ENCODE measurements around the gene PTPRG.
A peak's percentile ranks its signal among the peaks of the same experiment; 100 is the strongest.

PTPRG gene

DNA sequence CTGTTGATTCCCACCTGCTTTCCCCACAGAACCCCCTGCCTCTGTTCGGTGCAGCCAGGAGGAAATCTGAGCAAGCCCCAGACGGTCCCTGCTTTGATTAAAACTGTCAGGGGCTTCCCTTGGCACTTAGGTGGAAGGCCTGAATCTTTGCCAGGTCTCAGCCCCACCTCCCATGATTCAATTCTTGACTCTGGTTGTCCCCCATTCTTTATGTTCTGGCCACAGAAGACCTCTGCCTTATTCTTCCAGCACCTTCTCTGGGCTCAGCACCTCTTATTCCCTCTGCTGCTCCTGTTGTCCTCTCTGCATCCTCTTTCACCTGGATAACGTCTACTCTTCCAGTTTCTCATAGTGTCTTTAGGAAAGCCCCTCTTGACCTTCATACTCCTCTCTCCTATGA is 349.4 kb downstream of the PTPRG start:
- no peak overlapping the region for H3K4me3 ChIP-seq (ENCODE audit: control insufficient read depth, low read depth, low read length)
- TF ChIP-seq, protein P1, sequence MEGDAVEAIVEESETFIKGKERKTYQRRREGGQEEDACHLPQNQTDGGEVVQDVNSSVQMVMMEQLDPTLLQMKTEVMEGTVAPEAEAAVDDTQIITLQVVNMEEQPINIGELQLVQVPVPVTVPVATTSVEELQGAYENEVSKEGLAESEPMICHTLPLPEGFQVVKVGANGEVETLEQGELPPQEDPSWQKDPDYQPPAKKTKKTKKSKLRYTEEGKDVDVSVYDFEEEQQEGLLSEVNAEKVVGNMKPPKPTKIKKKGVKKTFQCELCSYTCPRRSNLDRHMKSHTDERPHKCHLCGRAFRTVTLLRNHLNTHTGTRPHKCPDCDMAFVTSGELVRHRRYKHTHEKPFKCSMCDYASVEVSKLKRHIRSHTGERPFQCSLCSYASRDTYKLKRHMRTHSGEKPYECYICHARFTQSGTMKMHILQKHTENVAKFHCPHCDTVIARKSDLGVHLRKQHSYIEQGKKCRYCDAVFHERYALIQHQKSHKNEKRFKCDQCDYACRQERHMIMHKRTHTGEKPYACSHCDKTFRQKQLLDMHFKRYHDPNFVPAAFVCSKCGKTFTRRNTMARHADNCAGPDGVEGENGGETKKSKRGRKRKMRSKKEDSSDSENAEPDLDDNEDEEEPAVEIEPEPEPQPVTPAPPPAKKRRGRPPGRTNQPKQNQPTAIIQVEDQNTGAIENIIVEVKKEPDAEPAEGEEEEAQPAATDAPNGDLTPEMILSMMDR (conservative IDR thresholded peaks at IDR 0.05; ENCODE audit: control insufficient read depth, insufficient read depth, low read depth, low read length) = no peak

DNA sequence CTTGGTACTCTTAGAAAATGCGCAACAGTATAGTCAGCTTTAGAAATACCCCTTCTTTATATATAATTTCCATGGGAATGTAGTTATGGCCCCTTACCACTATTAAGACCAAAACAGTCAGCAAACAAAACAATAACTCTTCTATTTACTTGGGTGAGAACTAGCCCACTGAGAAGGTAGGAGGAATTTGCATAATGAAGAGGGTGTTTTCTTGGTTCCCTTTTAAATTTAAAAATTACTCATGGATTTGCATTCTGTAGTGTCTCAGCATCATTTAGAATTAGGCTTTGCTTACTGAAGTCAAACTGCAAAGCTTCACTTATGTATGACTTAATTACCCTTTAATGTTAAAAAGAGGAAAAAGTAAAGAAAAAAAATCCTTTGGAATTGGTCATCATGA is 350.8 kb downstream of the PTPRG start:
- no peak overlapping the region for H3K4me3 ChIP-seq (ENCODE audit: control insufficient read depth, low read depth, low read length)
- TF ChIP-seq, protein P1 (conservative IDR thresholded peaks at IDR 0.05; ENCODE audit: control insufficient read depth, insufficient read depth, low read depth, low read length) = no peak
- no peak for DNase-seq (ENCODE audit: low read depth)

More for the DNA sequence above, 349.4 kb downstream of the PTPRG start:
- DNase-seq (ENCODE audit: low read depth) = no peak

DNA sequence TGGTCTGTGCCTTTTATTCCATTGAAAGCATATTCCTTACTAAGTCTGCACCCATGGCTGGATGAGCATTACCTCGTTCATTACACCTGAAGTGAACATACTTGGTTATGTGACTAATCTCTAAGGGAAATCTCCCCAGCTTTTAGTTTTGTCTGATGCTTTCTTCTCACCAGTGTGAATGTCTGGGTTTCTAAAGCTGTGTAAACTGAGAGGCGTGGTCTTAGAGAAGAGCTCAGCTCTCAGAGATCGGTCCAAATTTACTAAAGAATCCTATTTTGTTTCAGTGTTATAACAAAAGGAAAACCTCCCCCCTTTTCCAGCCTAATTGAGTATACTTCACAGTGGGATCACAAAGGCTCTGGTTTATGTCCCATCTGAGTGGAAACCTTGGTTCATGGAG is 352.3 kb downstream of the PTPRG start:
- TF ChIP-seq, protein P1 (conservative IDR thresholded peaks at IDR 0.05; ENCODE audit: control insufficient read depth, insufficient read depth, low read depth, low read length) = no peak
- no peak for DNase-seq (ENCODE audit: low read depth)
- no peak overlapping the region for H3K4me3 ChIP-seq (ENCODE audit: control insufficient read depth, low read depth, low read length)

DNA sequence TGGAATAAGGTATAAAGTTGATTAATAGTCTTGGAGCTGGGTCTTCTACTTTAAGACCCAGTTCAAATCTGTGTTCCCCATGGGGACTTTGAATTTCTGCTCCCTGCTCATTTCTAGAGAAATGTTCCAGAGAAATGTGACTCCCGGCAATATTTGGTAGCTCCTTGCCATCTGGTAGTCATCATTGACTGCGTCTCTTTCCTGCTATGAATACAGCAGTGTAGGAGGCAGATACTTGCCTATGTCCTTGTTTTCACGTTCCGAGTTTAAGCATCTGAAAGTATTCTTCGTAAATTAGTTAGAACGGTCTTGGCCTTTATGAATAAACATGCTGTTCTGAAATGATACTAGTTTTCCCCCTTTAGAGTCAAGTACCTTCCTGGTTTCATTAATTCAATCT is 352.9 kb downstream of the PTPRG start:
- DNase-seq (ENCODE audit: low read depth) = peak; percentile 59

DNA sequence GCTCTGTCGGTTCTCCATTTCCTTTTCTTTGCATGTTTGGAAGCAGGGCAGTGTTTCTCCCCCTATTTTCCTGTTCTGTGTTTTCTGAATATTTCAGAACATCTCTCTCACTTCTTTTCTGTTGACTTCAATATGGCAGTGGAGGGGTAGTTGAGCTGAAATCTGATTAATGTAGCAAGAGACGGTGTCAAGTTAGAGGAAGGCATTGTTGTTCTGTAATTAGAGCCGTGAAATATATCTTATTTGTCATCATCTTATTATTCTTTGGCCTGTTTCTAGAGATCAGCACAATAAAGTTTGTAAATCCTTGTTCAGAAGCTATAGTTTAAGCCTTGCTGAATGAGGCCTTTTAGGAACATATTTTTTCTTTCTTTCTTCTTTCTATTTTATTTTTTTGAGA is 353.9 kb downstream of the PTPRG start:
- DNase-seq (ENCODE audit: low read depth) = no peak
- TF ChIP-seq, protein P1 (conservative IDR thresholded peaks at IDR 0.05; ENCODE audit: control insufficient read depth, insufficient read depth, low read depth, low read length) = no peak
- no peak overlapping the region for H3K4me3 ChIP-seq (ENCODE audit: control insufficient read depth, low read depth, low read length)

More for the DNA sequence above, 352.9 kb downstream of the PTPRG start:
- no peak overlapping the region for H3K4me3 ChIP-seq (ENCODE audit: control insufficient read depth, low read depth, low read length)
- TF ChIP-seq, protein P1 (conservative IDR thresholded peaks at IDR 0.05; ENCODE audit: control insufficient read depth, insufficient read depth, low read depth, low read length) = no peak

DNA sequence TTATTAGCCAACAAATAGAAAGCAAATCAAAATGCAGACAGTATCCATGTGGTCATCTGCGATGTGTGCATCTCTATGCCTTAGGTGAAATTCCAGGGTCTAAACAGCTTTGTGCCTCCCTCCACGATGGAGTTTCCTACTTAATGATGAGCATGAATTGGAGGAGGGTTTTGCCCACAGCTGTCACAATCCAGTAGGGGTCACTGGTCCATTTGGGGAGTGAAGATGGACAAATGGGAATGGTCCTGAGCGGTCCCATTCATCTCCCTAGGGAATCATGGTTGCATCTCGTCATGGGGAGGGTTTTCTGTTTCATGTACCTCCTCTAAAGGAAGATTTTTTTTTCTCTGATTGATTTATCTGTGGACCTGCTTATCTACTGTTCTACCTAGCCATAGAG is 358.0 kb downstream of the PTPRG start:
- no peak for DNase-seq (ENCODE audit: low read depth)
- H3K4me3 ChIP-seq (ENCODE audit: control insufficient read depth, low read depth, low read length) = no peak overlapping the region
- TF ChIP-seq, protein P1 (conservative IDR thresholded peaks at IDR 0.05; ENCODE audit: control insufficient read depth, insufficient read depth, low read depth, low read length) = no peak

DNA sequence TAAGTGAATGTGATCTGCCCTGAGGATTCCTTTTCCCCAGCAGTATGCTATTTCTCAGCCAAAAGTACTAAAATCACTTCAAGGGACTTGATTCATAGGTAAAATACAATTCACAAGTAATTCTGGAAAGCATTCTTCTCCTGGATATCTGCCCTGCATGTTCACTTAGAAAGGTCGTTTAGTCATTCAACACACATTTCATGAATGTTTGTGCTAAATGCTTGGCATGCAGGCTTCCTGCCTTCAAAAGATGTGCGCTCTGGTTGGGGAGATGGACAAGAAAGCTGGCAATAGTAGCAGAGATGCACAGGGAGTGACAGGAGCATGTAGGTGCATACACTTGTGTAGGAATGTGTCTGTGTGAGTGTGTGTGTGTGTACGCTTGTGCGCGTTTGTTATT is 360.7 kb downstream of the PTPRG start:
- H3K4me3 ChIP-seq (ENCODE audit: control insufficient read depth, low read depth, low read length) = no peak overlapping the region
- TF ChIP-seq, protein P1 (conservative IDR thresholded peaks at IDR 0.05; ENCODE audit: control insufficient read depth, insufficient read depth, low read depth, low read length) = no peak
- no peak for DNase-seq (ENCODE audit: low read depth)
